Esophagus muscularis mucosa (tissue), 4 donors: ENCODE measurements around the gene RAB4A. TPM values are rescaled to one million over a fixed set of nuclear protein-coding genes. Genes with fewer than 3 reads are reported as not detected.

Experiments
- DNase-seq: peaks from one replicate; pipeline ENCODE4 v3.0.0-alpha.2; 2017; ENCODE audit errors: extremely low spot score
- H3K27ac ChIP-seq, 4 donors: fragments of 200-600 bp; sonication (generic); replicated peaks in 1 of 4; 1 replicate in 3 of 4; 2 replicates in 1 of 4; pipeline ENCODE4 v1.5.1; 2016 to 2019; ENCODE audit warnings: mild to moderate bottlenecking in 1 of 4
- H3K27me3 ChIP-seq, 4 donors: fragments of 200-600 bp; sonication (generic); one replicate each; pipeline versions ENCODE4 v1.5.1 to v1.6.0; 2016 to 2019
- H3K36me3 ChIP-seq, 4 donors: fragments of 200-600 bp; sonication (generic); one replicate each; pipeline ENCODE4 v1.5.1; 2016 to 2019
- H3K4me1 ChIP-seq, 4 donors: fragments of 200-600 bp; sonication (generic); one replicate each; pipeline ENCODE4 v1.5.1; 2016 to 2019
- H3K4me3 ChIP-seq, 4 donors: fragments of 200-600 bp; sonication (generic); 1 replicate in 2 of 4; 2 replicates in 2 of 4; pipeline ENCODE4 v1.5.1; 2016 to 2019; ENCODE audit warnings: mild to moderate bottlenecking in 4 of 4, moderate library complexity in 1 of 4
- H3K9me3 ChIP-seq, 4 donors: fragments of 200-600 bp; sonication (generic); 1 replicate in 3 of 4; 2 replicates in 1 of 4; pipeline ENCODE4 v1.5.1; 2016 to 2019
- CTCF ChIP-seq, 3 experiments: fragments of 200-600 bp in 2 of 3; fragments of 450-650 bp in 1 of 3; sonication (generic) in 2 of 3; IDR thresholded peaks; one replicate each; pipeline ENCODE4 v1.5.1; 2017 to 2019; ENCODE audit warnings: antibody characterized with exemption in 3 of 3, mild to moderate bottlenecking in 2 of 3, moderate library complexity in 1 of 3
- EP300 ChIP-seq: sonication (generic); formaldehyde crosslinking; IDR thresholded peaks from one replicate; pipeline ENCODE4 v1.6.1; 2017; ENCODE audit warnings: antibody characterized with exemption
- POLR2A ChIP-seq: fragments of 450-650 bp; IDR thresholded peaks from one replicate; pipeline ENCODE4 v1.6.1; 2017; ENCODE audit warnings: antibody characterized with exemption, moderate library complexity, mild to moderate bottlenecking, low read depth
- POLR2AphosphoS5 ChIP-seq, 2 donors: sonication (generic); formaldehyde crosslinking; IDR thresholded peaks; one replicate each; pipeline ENCODE4 v1.6.1; 2017; ENCODE audit warnings: antibody characterized with exemption in 2 of 2
- WGBS: methylation state at CpG from one replicate; pipeline ENCODE4 v1.1.5; 2018; 5-methylcytosine and 5-hydroxymethylcytosine counted together
- intact Hi-C: fragments of 100-400 bp; cut with DNase I; formaldehyde crosslinking; loops from one replicate; pipeline ENCODE4 v1.15.1; 2023
- total RNA-seq, 4 donors: library from RNA; depleted of rRNA; stranded (reverse); fragments of >200 nt; gene quantifications; one replicate each; pipeline versions ENCODE4 v1.1.0 to v1.2.1, GENCODE V29; 2016

The RAB4A gene
- total RNA-seq, 4 donors from 2014 or later: 94.9 to 129 (median 108) TPM

GRCh38 chr1:229300099-229300757 lies 29.3 kb downstream of the RAB4A start:
- Histone ChIP-seq H3K4me1 (peaks cover 14 to 39% (median 19%) of the 10 kb centered on the region in 4 donors), H3K4me3 (no peak overlapping the region), H3K9me3 (no peaks in the 10 kb centered on the region), H3K27me3 (no peaks in the 10 kb centered on the region), H3K36me3 (peaks cover 29 to 84% (median 56%) of the 10 kb centered on the region in 4 donors), H3K27ac (no peak overlapping the region)
- WGBS: 88% methylated on average over 6 of the region's 6 CpGs
- no peak for TF ChIP-seq POLR2A
- TF ChIP-seq POLR2AphosphoS5 (IDR thresholded peaks at IDR 0.05): no peak
- no peak for TF ChIP-seq CTCF (IDR thresholded peaks at IDR 0.05)
- TF ChIP-seq EP300: no peak
- intact Hi-C loops: no loop called here
- DNase-seq: no peak

GRCh38 chr1:229302740-229303139 lies 31.8 kb downstream of the RAB4A start:
- Histone ChIP-seq H3K27ac (no peak overlapping the region), H3K9me3 (no peaks in the 10 kb centered on the region), H3K36me3 (peaks cover 28 to 78% (median 57%) of the 10 kb centered on the region in 4 donors), H3K4me1 (peaks cover 0 to 19% (median 7%) of the 10 kb centered on the region in 4 donors), H3K27me3 (no peaks in the 10 kb centered on the region), H3K4me3 (no peak overlapping the region)
- no peak for DNase-seq
- intact Hi-C loops: no loop called here
- WGBS: 94% methylated on average over 8 of the region's 8 CpGs
- TF ChIP-seq CTCF (IDR thresholded peaks at IDR 0.05) (no peak), POLR2AphosphoS5 (IDR thresholded peaks at IDR 0.05) (no peak), EP300 (no peak), POLR2A (no peak)

GRCh38 chr1:229303855-229304254 lies 32.9 kb downstream of the RAB4A start:
- TF ChIP-seq CTCF (IDR thresholded peaks at IDR 0.05): no peak
- no peak for TF ChIP-seq EP300
- TF ChIP-seq POLR2AphosphoS5 (IDR thresholded peaks at IDR 0.05): no peak
- no peak for TF ChIP-seq POLR2A
- H3K4me1 ChIP-seq: peaks cover 1 to 25% (median 8%) of the 10 kb centered on the region in 4 donors
- H3K36me3 ChIP-seq: peaks cover 35 to 78% (median 59%) of the 10 kb centered on the region in 4 donors
- intact Hi-C loops: no loop called here
- no peak for DNase-seq
- no peaks in the 10 kb centered on the region for H3K9me3 ChIP-seq
- H3K27ac ChIP-seq: no peak overlapping the region
- no peak overlapping the region for H3K4me3 ChIP-seq
- 90% methylated on average over 4 of the region's 4 CpGs for WGBS
- H3K27me3 ChIP-seq: no peaks in the 10 kb centered on the region

GRCh38 chr1:229305392-229305791 lies 34.5 kb downstream of the RAB4A start:
- H3K4me1 ChIP-seq: peaks cover 8 to 31% (median 18%) of the 10 kb centered on the region in 4 donors
- H3K9me3 ChIP-seq: no peaks in the 10 kb centered on the region
- H3K4me3 ChIP-seq: no peak overlapping the region
- peaks cover 23 to 67% (median 47%) of the 10 kb centered on the region in 4 donors for H3K36me3 ChIP-seq
- intact Hi-C loops: no loop called here
- no peak overlapping the region for H3K27ac ChIP-seq
- H3K27me3 ChIP-seq: no peaks in the 10 kb centered on the region
- no peak for TF ChIP-seq CTCF (IDR thresholded peaks at IDR 0.05)
- no peak for TF ChIP-seq POLR2AphosphoS5 (IDR thresholded peaks at IDR 0.05)
- WGBS: 71% methylated on average over 2 of the region's 2 CpGs
- DNase-seq: no peak

GRCh38 chr1:229309074-229309473 lies 38.2 kb downstream of the RAB4A start:
- no peak overlapping the region for H3K4me3 ChIP-seq
- peaks cover 24 to 61% (median 33%) of the 10 kb centered on the region in 4 donors for H3K36me3 ChIP-seq
- WGBS: 67% methylated on average over 1 of the region's 1 CpG
- TF ChIP-seq POLR2A: no peak
- no peak for TF ChIP-seq CTCF (IDR thresholded peaks at IDR 0.05)
- no peak for TF ChIP-seq POLR2AphosphoS5 (IDR thresholded peaks at IDR 0.05)
- TF ChIP-seq EP300: no peak
- peaks cover 8 to 25% (median 17%) of the 10 kb centered on the region in 4 donors for H3K4me1 ChIP-seq
- intact Hi-C loops: no loop called here
- no peaks in the 10 kb centered on the region for H3K9me3 ChIP-seq
- no peaks in the 10 kb centered on the region for H3K27me3 ChIP-seq
- no peak overlapping the region for H3K27ac ChIP-seq
- no peak for DNase-seq
